Testis (tissue), 2 donors: ENCODE measurements around the gene LYPD6.

Experiments used
- CTCF ChIP-seq, 3 experiments: fragments of 450-650 bp in 2 of 3; fragments of 200-600 bp in 1 of 3; sonication (generic) in 1 of 3; IDR thresholded peaks; one replicate each; pipeline ENCODE4 v1.5.1; 2016 to 2019; ENCODE audit warnings: antibody characterized with exemption in 3 of 3, mild to moderate bottlenecking in 2 of 3, moderate library complexity in 1 of 3
- POLR2A ChIP-seq: fragments of 450-650 bp; IDR thresholded peaks from one replicate; pipeline ENCODE4 v1.6.1; 2017; ENCODE audit warnings: antibody characterized with exemption, mild to moderate bottlenecking, moderate library complexity

DNA sequence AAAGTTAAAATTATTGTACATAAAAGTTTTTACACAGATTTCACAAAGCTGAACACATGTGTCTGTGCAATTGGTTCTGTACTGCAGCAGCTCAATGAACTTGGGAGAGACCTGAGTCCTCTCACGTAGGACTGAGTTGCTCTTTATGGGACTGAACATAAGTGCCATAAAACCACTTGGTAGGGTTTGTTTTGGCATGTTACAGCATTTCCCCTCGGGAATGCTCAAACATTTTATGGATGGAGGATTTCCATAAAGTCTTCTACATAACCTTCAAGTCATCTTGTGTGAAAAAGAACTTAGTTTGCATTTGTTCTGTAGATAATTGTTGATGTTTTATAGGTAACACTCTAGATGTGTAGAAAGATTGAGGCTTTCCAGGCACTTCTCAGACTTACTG, 15.9 kb downstream of the LYPD6 start:
- TF ChIP-seq CTCF (IDR thresholded peaks at IDR 0.05) (no peak), POLR2A (no peak)
